SK-N-SH (cell line): ENCODE measurements around the gene UBXN10.

Experiments
- CTCF ChIP-seq: fragments of 200-600 bp; sonication (generic); IDR thresholded peaks from 2 replicates; pipeline ENCODE4 v1.6.1; 2017; ENCODE audit warnings: antibody characterized with exemption, mild to moderate bottlenecking, moderate library complexity
- EP300 ChIP-seq, 2 experiments: IDR thresholded peaks; 2 replicates each; pipeline versions ENCODE4 v1.4.0 to v1.6.1; 2012; ENCODE audit warnings: borderline replicate concordance in 1 of 2, low read depth in 1 of 2, low read length in 1 of 2
- JUND ChIP-seq: IDR thresholded peaks from 2 replicates; pipeline ENCODE4 v1.4.0; 2012
- POLR2AphosphoS5 ChIP-seq: IDR thresholded peaks from 2 replicates; pipeline ENCODE4 v1.6.1; 2012; ENCODE audit warnings: low read depth, low read length
- SIN3A ChIP-seq: IDR thresholded peaks from 2 replicates; pipeline ENCODE4 v1.6.1; 2012; ENCODE audit warnings: low read depth, mild to moderate bottlenecking, low read length, moderate library complexity, borderline replicate concordance
- USF1 ChIP-seq: IDR thresholded peaks from 2 replicates; pipeline ENCODE4 v1.4.0; 2012; ENCODE audit warnings: low read depth, borderline replicate concordance
- TF ChIP-seq, protein P1 (sequence below): IDR thresholded peaks from 2 replicates; pipeline ENCODE4 v1.4.0; 2012; ENCODE audit warnings: low read depth, borderline replicate concordance

DNA sequence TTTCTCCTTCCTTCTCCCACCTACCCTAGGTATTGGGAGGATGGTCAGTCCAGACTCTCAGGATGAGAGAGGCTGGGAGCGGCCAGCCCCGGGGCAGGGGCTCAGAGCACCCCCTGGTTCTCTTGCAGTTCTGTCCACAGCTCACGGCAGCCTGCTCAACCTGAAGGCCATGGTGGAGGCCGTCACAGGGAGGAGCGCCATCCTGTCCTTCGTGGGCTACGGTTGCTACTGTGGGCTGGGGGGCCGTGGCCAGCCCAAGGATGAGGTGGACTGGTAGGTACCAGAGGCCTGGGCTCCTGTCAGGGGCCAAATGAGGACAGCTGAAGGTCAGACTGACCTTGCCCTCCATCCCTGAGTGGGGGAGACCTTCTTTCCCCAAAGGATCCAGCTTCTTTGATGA lies 42.6 kb upstream of the UBXN10 start:
- no peak for TF ChIP-seq CTCF
- no peak for TF ChIP-seq EP300 (IDR thresholded peaks at IDR 0.05; ENCODE audit: borderline replicate concordance in 1 of 2, low read depth in 1 of 2, low read length in 1 of 2)
- no peak for TF ChIP-seq USF1
- no peak for TF ChIP-seq SIN3A
- TF ChIP-seq POLR2AphosphoS5, result no peak
- TF ChIP-seq JUND, result no peak
- TF ChIP-seq, protein P1, sequence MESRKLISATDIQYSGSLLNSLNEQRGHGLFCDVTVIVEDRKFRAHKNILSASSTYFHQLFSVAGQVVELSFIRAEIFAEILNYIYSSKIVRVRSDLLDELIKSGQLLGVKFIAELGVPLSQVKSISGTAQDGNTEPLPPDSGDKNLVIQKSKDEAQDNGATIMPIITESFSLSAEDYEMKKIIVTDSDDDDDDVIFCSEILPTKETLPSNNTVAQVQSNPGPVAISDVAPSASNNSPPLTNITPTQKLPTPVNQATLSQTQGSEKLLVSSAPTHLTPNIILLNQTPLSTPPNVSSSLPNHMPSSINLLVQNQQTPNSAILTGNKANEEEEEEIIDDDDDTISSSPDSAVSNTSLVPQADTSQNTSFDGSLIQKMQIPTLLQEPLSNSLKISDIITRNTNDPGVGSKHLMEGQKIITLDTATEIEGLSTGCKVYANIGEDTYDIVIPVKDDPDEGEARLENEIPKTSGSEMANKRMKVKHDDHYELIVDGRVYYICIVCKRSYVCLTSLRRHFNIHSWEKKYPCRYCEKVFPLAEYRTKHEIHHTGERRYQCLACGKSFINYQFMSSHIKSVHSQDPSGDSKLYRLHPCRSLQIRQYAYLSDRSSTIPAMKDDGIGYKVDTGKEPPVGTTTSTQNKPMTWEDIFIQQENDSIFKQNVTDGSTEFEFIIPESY, result no peak
